ENCODE measurements around the gene ERMN. TPM values are rescaled to one million over a fixed set of nuclear protein-coding genes. Genes with fewer than 3 reads are reported as not detected.

Gene ERMN
- total and polyA plus RNA-seq, 2 of the 13 experiments (the other 11 are each of a cell fraction or from before 2014, with no cell fraction given) = not detected

- no peak for FAIRE-seq
- Histone ChIP-seq H3K4me2 (ENCODE audit: low read depth, low read length) (no peak overlapping the region), H3K4me3 (replicated peaks in 1 of 3; ENCODE audit: insufficient read depth in 1 of 3, low read depth in 2 of 3, low read length in 3 of 3) (no peak overlapping the region), H4K20me1 (ENCODE audit: insufficient read depth, low read length) (no peaks in the 10 kb centered on the region), H3K27me3 (ENCODE audit: control insufficient read depth in 1 of 2, insufficient read depth in 2 of 2, low read length in 2 of 2) (no peaks in the 10 kb centered on the region), H2AFZ (ENCODE audit: low read length) (no peak overlapping the region), H3K79me2 (ENCODE audit: insufficient read depth, low read length) (no peaks in the 10 kb centered on the region), H3K9me3 (ENCODE audit: low read length) (no peaks in the 10 kb centered on the region), H3K27ac (ENCODE audit: extremely low read length, insufficient read depth, low read length) (no peak overlapping the region), H3K36me3 (replicated peaks in 1 of 2; ENCODE audit: control insufficient read depth in 1 of 2, insufficient read depth in 2 of 2, low read length in 2 of 2) (no peaks in the 10 kb centered on the region), H3K9ac (ENCODE audit: insufficient read depth, low read depth, low read length) (no peak overlapping the region), H3K4me1 (ENCODE audit: insufficient read depth, low read length) (no peaks in the 10 kb centered on the region)
- no peak for DNase-seq (ENCODE audit: low spot score)
- POLR2A ChIA-PET = no interaction called here
- in situ Hi-C loops (cut with HindIII; ENCODE audit: extremely low pct_ligation_motif_present, low pct_unique_long_range_greater_than_20kb) = no loop called here
- no peak for TF ChIP-seq NAIF1 (CRISPR knock-in tag; IDR thresholded peaks at IDR 0.05; ENCODE audit: borderline replicate concordance)
- CTCF ChIA-PET (ENCODE audit: low intra/inter-chr PET ratio, low total read pairs) = no interaction called here
- no peak for ATAC-seq
- WGBS (ENCODE audit: low lambda C conversion rate) = 48% methylated on average over 2 of the region's 2 CpGs
- intact Hi-C loops (cut with micrococcal nuclease; ENCODE audit: unreplicated experiment) = no loop called here
- BruUV-seq (replicated peaks) = no TSS peak
These were observed 6.7 kb downstream of the ERMN start for GRCh38 chr2:157318884-157319283.

GRCh38 chr2:157315901-157316300, 9.7 kb downstream of the ERMN start:
- Histone ChIP-seq H4K20me1 (ENCODE audit: insufficient read depth, low read length) (no peaks in the 10 kb centered on the region), H3K4me3 (replicated peaks in 1 of 3; ENCODE audit: insufficient read depth in 1 of 3, low read depth in 2 of 3, low read length in 3 of 3) (no peak overlapping the region), H3K9ac (ENCODE audit: insufficient read depth, low read depth, low read length) (no peak overlapping the region), H3K79me2 (ENCODE audit: insufficient read depth, low read length) (no peaks in the 10 kb centered on the region), H3K36me3 (replicated peaks in 1 of 2; ENCODE audit: control insufficient read depth in 1 of 2, insufficient read depth in 2 of 2, low read length in 2 of 2) (no peaks in the 10 kb centered on the region), H3K4me2 (ENCODE audit: low read depth, low read length) (no peak overlapping the region), H3K27ac (ENCODE audit: extremely low read length, insufficient read depth, low read length) (no peak overlapping the region), H3K4me1 (ENCODE audit: insufficient read depth, low read length) (no peaks in the 10 kb centered on the region), H3K9me3 (ENCODE audit: low read length) (no peaks in the 10 kb centered on the region), H3K27me3 (ENCODE audit: control insufficient read depth in 1 of 2, insufficient read depth in 2 of 2, low read length in 2 of 2) (no peaks in the 10 kb centered on the region), H2AFZ (ENCODE audit: low read length) (no peak overlapping the region)
- in situ Hi-C loops (cut with HindIII; ENCODE audit: extremely low pct_ligation_motif_present, low pct_unique_long_range_greater_than_20kb) (no loop called here), intact Hi-C loops (cut with micrococcal nuclease; ENCODE audit: unreplicated experiment) (no loop called here)
- DNase-seq (ENCODE audit: low spot score) (no peak), FAIRE-seq (no peak), ATAC-seq (no peak)
- TF ChIP-seq EEA1 (CRISPR knock-in tag; IDR thresholded peaks at IDR 0.05; ENCODE audit: borderline replicate concordance) (no peak), MLXIP (CRISPR knock-in tag; IDR thresholded peaks at IDR 0.05; ENCODE audit: borderline replicate concordance) (no peak), CC2D1A (CRISPR knock-in tag; IDR thresholded peaks at IDR 0.05) (no peak), GMEB2 (CRISPR knock-in tag; IDR thresholded peaks at IDR 0.05; ENCODE audit: low read depth) (no peak), FOXO4 (CRISPR knock-in tag; conservative IDR thresholded peaks at IDR 0.05) (no peak), SOX5 (CRISPR knock-in tag; IDR thresholded peaks at IDR 0.05; ENCODE audit: borderline replicate concordance) (no peak), HCFC1 (IDR thresholded peaks at IDR 0.05; ENCODE audit: low read depth, low read length) (no peak), ZNF746 (CRISPR knock-in tag; IDR thresholded peaks at IDR 0.05) (no peak), MXD1 (CRISPR knock-in tag; IDR thresholded peaks at IDR 0.05) (no peak)
- 28% methylated on average over 4 of the region's 4 CpGs for WGBS (ENCODE audit: low lambda C conversion rate)
- BruUV-seq (replicated peaks) = no TSS peak
- POLR2A ChIA-PET = no interaction called here
- CTCF ChIA-PET (ENCODE audit: low intra/inter-chr PET ratio, low total read pairs) = no interaction called here
